ENCODE data around the gene OPCML.

OPCML gene

GRCh38 chr11:133271206-133271605 lies 261.1 kb downstream of the OPCML start:
- TF ChIP-seq, protein P1, sequence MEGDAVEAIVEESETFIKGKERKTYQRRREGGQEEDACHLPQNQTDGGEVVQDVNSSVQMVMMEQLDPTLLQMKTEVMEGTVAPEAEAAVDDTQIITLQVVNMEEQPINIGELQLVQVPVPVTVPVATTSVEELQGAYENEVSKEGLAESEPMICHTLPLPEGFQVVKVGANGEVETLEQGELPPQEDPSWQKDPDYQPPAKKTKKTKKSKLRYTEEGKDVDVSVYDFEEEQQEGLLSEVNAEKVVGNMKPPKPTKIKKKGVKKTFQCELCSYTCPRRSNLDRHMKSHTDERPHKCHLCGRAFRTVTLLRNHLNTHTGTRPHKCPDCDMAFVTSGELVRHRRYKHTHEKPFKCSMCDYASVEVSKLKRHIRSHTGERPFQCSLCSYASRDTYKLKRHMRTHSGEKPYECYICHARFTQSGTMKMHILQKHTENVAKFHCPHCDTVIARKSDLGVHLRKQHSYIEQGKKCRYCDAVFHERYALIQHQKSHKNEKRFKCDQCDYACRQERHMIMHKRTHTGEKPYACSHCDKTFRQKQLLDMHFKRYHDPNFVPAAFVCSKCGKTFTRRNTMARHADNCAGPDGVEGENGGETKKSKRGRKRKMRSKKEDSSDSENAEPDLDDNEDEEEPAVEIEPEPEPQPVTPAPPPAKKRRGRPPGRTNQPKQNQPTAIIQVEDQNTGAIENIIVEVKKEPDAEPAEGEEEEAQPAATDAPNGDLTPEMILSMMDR (conservative IDR thresholded peaks at IDR 0.05; ENCODE audit: low read length): no peak
- no peak for TF ChIP-seq EZH2phosphoT487 (IDR thresholded peaks at IDR 0.05; ENCODE audit: borderline replicate concordance)
- Histone ChIP-seq H3F3A (ENCODE audit: low read depth) (no peaks in the 10 kb centered on the region), H3K27me3 (ENCODE audit: insufficient read depth, low read length, poor library complexity, severe bottlenecking) (no peaks in the 10 kb centered on the region), H4K20me1 (ENCODE audit: insufficient read depth, low read length, poor library complexity, severe bottlenecking) (no peaks in the 10 kb centered on the region), H2AFZ (ENCODE audit: low read length) (no peak overlapping the region), H3K4me2 (ENCODE audit: low read depth, low read length, poor library complexity, severe bottlenecking) (no peak overlapping the region), H3K9me2 (replicated peaks; ENCODE audit: low read depth, low read length) (no peaks in the 10 kb centered on the region), H3K36me3 (ENCODE audit: insufficient read depth, low read length) (no peaks in the 10 kb centered on the region), H3K4me3 (ENCODE audit: low read length, poor library complexity, severe bottlenecking) (no peak overlapping the region), H3K79me2 (ENCODE audit: insufficient read depth, low read length) (no peaks in the 10 kb centered on the region), H3K9ac (ENCODE audit: low read depth, low read length, poor library complexity, severe bottlenecking) (no peak overlapping the region), H3K9me3 (ENCODE audit: insufficient read depth, low read depth, low read length) (peaks cover 3% of the 10 kb centered on the region; the same call in 1 of the 2 replicates), H3K4me1 (ENCODE audit: insufficient read depth, low read length, poor library complexity, severe bottlenecking) (no peaks in the 10 kb centered on the region)

GRCh38 chr11:133269267-133269666 lies 263.0 kb downstream of the OPCML start:
- Histone ChIP-seq H4K20me1 (ENCODE audit: insufficient read depth, low read length, poor library complexity, severe bottlenecking) (no peaks in the 10 kb centered on the region), H3K4me3 (ENCODE audit: low read length, poor library complexity, severe bottlenecking) (no peak overlapping the region), H3K4me2 (ENCODE audit: low read depth, low read length, poor library complexity, severe bottlenecking) (no peak overlapping the region), H2AFZ (ENCODE audit: low read length) (no peak overlapping the region), H3K9me3 (ENCODE audit: insufficient read depth, low read depth, low read length) (peaks cover 3% of the 10 kb centered on the region; the same call in 1 of the 2 replicates), H3K9me2 (replicated peaks; ENCODE audit: low read depth, low read length) (no peaks in the 10 kb centered on the region), H3K79me2 (ENCODE audit: insufficient read depth, low read length) (no peaks in the 10 kb centered on the region), H3K9ac (ENCODE audit: low read depth, low read length, poor library complexity, severe bottlenecking) (no peak overlapping the region), H3K36me3 (ENCODE audit: insufficient read depth, low read length) (no peaks in the 10 kb centered on the region), H3K27me3 (ENCODE audit: insufficient read depth, low read length, poor library complexity, severe bottlenecking) (no peaks in the 10 kb centered on the region), H3K4me1 (ENCODE audit: insufficient read depth, low read length, poor library complexity, severe bottlenecking) (no peaks in the 10 kb centered on the region), H3F3A (ENCODE audit: low read depth) (no peaks in the 10 kb centered on the region)
- TF ChIP-seq, protein P1 (conservative IDR thresholded peaks at IDR 0.05; ENCODE audit: low read length): no peak
- TF ChIP-seq EZH2phosphoT487 (IDR thresholded peaks at IDR 0.05; ENCODE audit: borderline replicate concordance): no peak

DNA sequence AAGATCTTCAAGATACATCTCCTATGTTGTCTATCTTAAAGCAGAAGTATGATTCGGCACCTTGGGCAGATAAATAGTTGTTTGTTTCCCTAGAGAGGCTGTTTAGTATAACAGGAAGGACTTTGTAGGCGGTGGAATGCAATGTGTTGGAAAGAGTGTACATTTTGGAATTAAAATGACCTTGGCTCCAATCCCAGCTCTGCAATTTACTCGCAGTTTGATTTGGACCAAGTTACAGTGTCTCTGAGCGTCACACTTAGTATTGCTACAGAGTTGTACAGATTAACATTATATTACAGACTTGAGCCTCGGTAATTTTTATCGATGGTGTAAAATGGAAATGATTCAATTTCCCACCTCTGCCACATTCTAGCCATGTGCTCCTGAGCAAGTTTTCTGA lies 265.3 kb downstream of the OPCML start:
- Histone ChIP-seq H3K4me1 (ENCODE audit: insufficient read depth, low read length, poor library complexity, severe bottlenecking) (no peaks in the 10 kb centered on the region), H2AFZ (ENCODE audit: low read length) (no peak overlapping the region), H3F3A (ENCODE audit: low read depth) (no peaks in the 10 kb centered on the region), H3K79me2 (ENCODE audit: insufficient read depth, low read length) (no peaks in the 10 kb centered on the region), H3K36me3 (ENCODE audit: insufficient read depth, low read length) (no peaks in the 10 kb centered on the region), H4K20me1 (ENCODE audit: insufficient read depth, low read length, poor library complexity, severe bottlenecking) (no peaks in the 10 kb centered on the region), H3K27me3 (ENCODE audit: insufficient read depth, low read length, poor library complexity, severe bottlenecking) (no peaks in the 10 kb centered on the region), H3K9ac (ENCODE audit: low read depth, low read length, poor library complexity, severe bottlenecking) (no peak overlapping the region), H3K9me3 (ENCODE audit: insufficient read depth, low read depth, low read length) (peaks cover 8% of the 10 kb centered on the region; the same call in 1 of the 2 replicates), H3K4me3 (ENCODE audit: low read length, poor library complexity, severe bottlenecking) (no peak overlapping the region), H3K9me2 (replicated peaks; ENCODE audit: low read depth, low read length) (no peaks in the 10 kb centered on the region), H3K4me2 (ENCODE audit: low read depth, low read length, poor library complexity, severe bottlenecking) (no peak overlapping the region)
- TF ChIP-seq, protein P1 (conservative IDR thresholded peaks at IDR 0.05; ENCODE audit: low read length): no peak
- no peak for TF ChIP-seq EZH2phosphoT487 (IDR thresholded peaks at IDR 0.05; ENCODE audit: borderline replicate concordance)
